Astrocyte (in vitro differentiated cells and primary cell): ENCODE results near the gene MCEE. TPM values are rescaled to one million over a fixed set of nuclear protein-coding genes. Genes with fewer than 3 reads are reported as not detected.

Experiments used
- DNase-seq: peaks from one replicate; pipeline ENCODE4 v3.0.0-alpha.2; 2010; ENCODE audit warnings: low read depth
- FAIRE-seq: peaks from 2 replicates; lab custom pipeline; 2011; peaks lifted over from hg19 to GRCh38; lab: Jason Lieb, UNC
- H2AFZ ChIP-seq: 2 replicates; pipeline ENCODE4 v1.6.0; 2012; ENCODE audit warnings: low read depth, low read length, inconsistent platforms
- H3K27ac ChIP-seq: 2 replicates; pipeline ENCODE4 v1.5.1; 2011; ENCODE audit warnings: low read depth, low read length, inconsistent platforms
- H3K27me3 ChIP-seq: 2 replicates; pipeline ENCODE4 v1.6.0; 2011; ENCODE audit warnings: low read length, inconsistent platforms; ENCODE audit not compliant: insufficient read depth
- H3K36me3 ChIP-seq: 2 replicates; pipeline ENCODE4 v1.5.1; 2011; ENCODE audit warnings: low read length, inconsistent platforms; ENCODE audit not compliant: insufficient read depth
- H3K4me1 ChIP-seq: 2 replicates; pipeline ENCODE4 v1.5.1; 2011; ENCODE audit warnings: low read length, inconsistent platforms; ENCODE audit not compliant: insufficient read depth
- H3K4me2 ChIP-seq: 2 replicates; pipeline ENCODE4 v1.6.0; 2012; ENCODE audit warnings: low read length, inconsistent platforms
- H3K4me3 ChIP-seq: 2 replicates; pipeline ENCODE4 v1.5.1; 2011; ENCODE audit warnings: low read depth, mild to moderate bottlenecking, low read length, inconsistent platforms; ENCODE audit not compliant: insufficient read depth
- H3K79me2 ChIP-seq: 2 replicates; pipeline ENCODE4 v1.6.0; 2012; ENCODE audit warnings: mild to moderate bottlenecking, low read length, inconsistent platforms; ENCODE audit not compliant: insufficient read depth
- H3K9ac ChIP-seq: 2 replicates; pipeline ENCODE4 v1.6.0; 2012; ENCODE audit warnings: mild to moderate bottlenecking, low read length, inconsistent platforms
- H3K9me3 ChIP-seq: 2 replicates; pipeline ENCODE4 v1.5.1; 2012; ENCODE audit warnings: low read depth, mild to moderate bottlenecking, low read length, inconsistent platforms; ENCODE audit not compliant: insufficient read depth
- H4K20me1 ChIP-seq: 2 replicates; pipeline ENCODE4 v1.6.0; 2012; ENCODE audit warnings: low read length, inconsistent platforms; ENCODE audit not compliant: insufficient read depth
- H3K27ac Mint-ChIP-seq: one replicate; pipeline ENCODE4 v1.8.0; 2021; ENCODE audit warnings: mild to moderate bottlenecking, mixed read lengths; ENCODE audit not compliant: unreplicated experiment
- H3K27me3 Mint-ChIP-seq: one replicate; pipeline ENCODE4 v1.8.0; 2021; ENCODE audit warnings: low read depth, mixed read lengths; ENCODE audit not compliant: unreplicated experiment
- H3K36me3 Mint-ChIP-seq: one replicate; pipeline ENCODE4 v1.8.0; 2021; ENCODE audit warnings: low read depth, mixed read lengths; ENCODE audit not compliant: unreplicated experiment
- H3K4me1 Mint-ChIP-seq: one replicate; pipeline ENCODE4 v1.8.0; 2021; ENCODE audit warnings: low read depth, mixed read lengths; ENCODE audit not compliant: unreplicated experiment
- H3K4me3 Mint-ChIP-seq: one replicate; pipeline ENCODE4 v1.8.0; 2021; ENCODE audit warnings: mild to moderate bottlenecking, moderate library complexity, mixed read lengths; ENCODE audit not compliant: unreplicated experiment
- H3K9me3 Mint-ChIP-seq: one replicate; pipeline ENCODE4 v1.8.0; 2021; ENCODE audit warnings: mild to moderate bottlenecking, mixed read lengths; ENCODE audit not compliant: unreplicated experiment
- EZH2 ChIP-seq: IDR thresholded peaks from 2 replicates; pipeline ENCODE4 v1.6.1; 2012; ENCODE audit warnings: mild to moderate bottlenecking, low read length, inconsistent platforms; ENCODE audit not compliant: insufficient read depth
- total RNA-seq: library from RNA; stranded (reverse); gene quantifications from 2 replicates; pipeline ENCODE4 v1.2.1, GENCODE V29; 2021
- TF ChIP-seq, protein P1 (sequence below): IDR thresholded peaks from 2 replicates; pipeline ENCODE4 v1.5.1; 2011; ENCODE audit warnings: low read depth, mild to moderate bottlenecking, inconsistent platforms, low read length, moderate library complexity; ENCODE audit not compliant: insufficient read depth

The MCEE gene
- total RNA-seq, 1 donor from 2014 or later: 13.1 TPM

DNA sequence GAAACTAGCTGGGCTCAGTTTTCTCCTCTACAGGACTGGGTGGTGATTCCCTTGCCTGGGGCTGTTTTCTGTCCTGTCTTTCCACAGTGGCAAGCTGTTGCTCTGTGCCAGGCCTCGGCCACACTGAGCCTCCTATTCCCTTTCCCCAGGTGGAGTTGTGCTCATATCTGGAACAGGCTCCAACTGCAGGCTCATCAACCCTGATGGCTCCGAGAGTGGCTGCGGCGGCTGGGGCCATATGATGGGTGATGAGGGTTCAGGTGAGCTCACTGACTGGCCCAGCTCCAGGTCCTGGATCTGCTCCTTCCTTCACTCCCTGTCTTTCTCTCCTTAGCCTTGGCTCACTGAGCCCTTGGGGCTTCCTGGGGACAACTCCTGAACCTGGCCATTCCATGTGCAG lies 57.5 kb downstream of the MCEE start:
- no peak overlapping the region for H2AFZ ChIP-seq
- peaks cover 40% of the 10 kb centered on the region for H3K36me3 ChIP-seq
- H3K9me3 ChIP-seq: no peaks in the 10 kb centered on the region
- peaks cover 37% of the 10 kb centered on the region for H3K36me3 Mint-ChIP-seq
- H3K4me1 ChIP-seq: peaks cover 14% of the 10 kb centered on the region
- DNase-seq (no peak), FAIRE-seq (no peak)
- no peak overlapping the region for H3K27ac ChIP-seq
- H3K27me3 ChIP-seq: no peaks in the 10 kb centered on the region
- no peak overlapping the region for H3K9ac ChIP-seq
- peak overlapping the region; percentile 62 for H3K27ac Mint-ChIP-seq
- peaks cover 57% of the 10 kb centered on the region for H3K79me2 ChIP-seq
- TF ChIP-seq, protein P1, sequence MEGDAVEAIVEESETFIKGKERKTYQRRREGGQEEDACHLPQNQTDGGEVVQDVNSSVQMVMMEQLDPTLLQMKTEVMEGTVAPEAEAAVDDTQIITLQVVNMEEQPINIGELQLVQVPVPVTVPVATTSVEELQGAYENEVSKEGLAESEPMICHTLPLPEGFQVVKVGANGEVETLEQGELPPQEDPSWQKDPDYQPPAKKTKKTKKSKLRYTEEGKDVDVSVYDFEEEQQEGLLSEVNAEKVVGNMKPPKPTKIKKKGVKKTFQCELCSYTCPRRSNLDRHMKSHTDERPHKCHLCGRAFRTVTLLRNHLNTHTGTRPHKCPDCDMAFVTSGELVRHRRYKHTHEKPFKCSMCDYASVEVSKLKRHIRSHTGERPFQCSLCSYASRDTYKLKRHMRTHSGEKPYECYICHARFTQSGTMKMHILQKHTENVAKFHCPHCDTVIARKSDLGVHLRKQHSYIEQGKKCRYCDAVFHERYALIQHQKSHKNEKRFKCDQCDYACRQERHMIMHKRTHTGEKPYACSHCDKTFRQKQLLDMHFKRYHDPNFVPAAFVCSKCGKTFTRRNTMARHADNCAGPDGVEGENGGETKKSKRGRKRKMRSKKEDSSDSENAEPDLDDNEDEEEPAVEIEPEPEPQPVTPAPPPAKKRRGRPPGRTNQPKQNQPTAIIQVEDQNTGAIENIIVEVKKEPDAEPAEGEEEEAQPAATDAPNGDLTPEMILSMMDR: no peak
- no peak for TF ChIP-seq EZH2
- H3K4me3 ChIP-seq: no peak overlapping the region
- peaks cover 16% of the 10 kb centered on the region for H3K4me1 Mint-ChIP-seq
- no peaks in the 10 kb centered on the region for H3K9me3 Mint-ChIP-seq
- peaks cover 78% of the 10 kb centered on the region for H4K20me1 ChIP-seq
- no peak overlapping the region for H3K4me2 ChIP-seq
- H3K4me3 Mint-ChIP-seq: no peak overlapping the region
- H3K27me3 Mint-ChIP-seq: no peaks in the 10 kb centered on the region

DNA sequence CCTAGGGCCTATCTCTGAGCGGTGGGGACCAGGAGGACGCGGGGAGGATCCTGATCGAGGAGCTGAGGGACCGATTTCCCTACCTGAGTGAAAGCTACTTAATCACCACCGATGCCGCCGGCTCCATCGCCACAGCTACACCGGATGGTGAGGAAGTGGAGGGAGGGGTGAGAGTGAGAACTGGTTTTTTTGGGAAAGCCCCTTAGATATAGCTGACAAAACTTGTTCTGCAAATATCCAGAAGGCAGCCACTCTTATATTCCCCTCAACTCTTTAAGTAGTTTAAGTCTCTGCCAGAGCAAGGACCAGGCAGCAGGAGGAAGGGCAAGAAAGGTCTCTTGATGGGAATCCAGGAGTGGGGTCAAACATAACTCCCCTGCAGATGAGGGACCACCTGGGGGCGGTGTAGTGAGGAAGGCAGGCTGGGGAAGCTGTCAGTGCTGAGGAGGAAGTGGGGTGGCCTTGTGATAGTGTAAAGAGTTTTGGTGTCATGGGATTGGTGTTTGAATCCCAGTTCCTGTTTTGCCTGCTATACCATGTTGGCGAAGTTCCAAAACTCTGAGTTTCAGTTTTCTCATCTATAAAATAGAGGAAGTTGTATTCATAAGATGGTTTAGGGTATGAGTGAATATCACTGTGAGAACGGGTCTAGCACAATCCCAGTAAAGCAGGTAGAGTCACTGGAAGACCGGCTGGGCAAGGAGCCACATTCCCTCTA lies 58.2 kb downstream of the MCEE start:
- H3K27me3 ChIP-seq: no peaks in the 10 kb centered on the region
- H3K4me2 ChIP-seq: no peak overlapping the region
- no peak overlapping the region for H3K27ac Mint-ChIP-seq
- H3K36me3 ChIP-seq: peaks cover 37% of the 10 kb centered on the region
- H3K4me3 ChIP-seq: no peak overlapping the region
- H3K9ac ChIP-seq: no peak overlapping the region
- no peak overlapping the region for H3K27ac ChIP-seq
- no peak overlapping the region for H3K4me3 Mint-ChIP-seq
- peaks cover 32% of the 10 kb centered on the region for H3K36me3 Mint-ChIP-seq
- no peak for FAIRE-seq
- no peaks in the 10 kb centered on the region for H3K9me3 ChIP-seq
- peaks cover 17% of the 10 kb centered on the region for H3K4me1 ChIP-seq
- no peaks in the 10 kb centered on the region for H3K27me3 Mint-ChIP-seq
- TF ChIP-seq EZH2: no peak
- TF ChIP-seq, protein P1: no peak
- no peak overlapping the region for H2AFZ ChIP-seq
- no peaks in the 10 kb centered on the region for H3K9me3 Mint-ChIP-seq
- peaks cover 57% of the 10 kb centered on the region for H3K79me2 ChIP-seq
- peaks cover 72% of the 10 kb centered on the region for H4K20me1 ChIP-seq
- no peak for DNase-seq
- H3K4me1 Mint-ChIP-seq: peaks cover 18% of the 10 kb centered on the region
